Measurements from ENCODE around the gene DIPK1C. TPM values are rescaled to one million over a fixed set of nuclear protein-coding genes. Genes with fewer than 3 reads are reported as not detected.
A peak's percentile ranks its signal among the peaks of the same experiment; 100 is the strongest.

Gene DIPK1C
- total and polyA plus RNA-seq, 2 donors (not counting 1 experiment from before 2014, with no cell fraction given), result not detected

- no peak for DNase-seq (ENCODE audit: low read depth in 2 of 2)
- TF ChIP-seq CTCF (conservative IDR thresholded peaks at IDR 0.05 in 1 of 2, IDR thresholded peaks at IDR 0.05 in 1 of 2; ENCODE audit: low read depth in 1 of 2, low read length in 2 of 2) (no peak), EZH2 (IDR thresholded peaks at IDR 0.05; ENCODE audit: low read length, missing control alignments) (no peak)
- no peak overlapping the region for H3K9ac ChIP-seq (ENCODE audit: insufficient read depth, low read length)
- no peaks in the 10 kb centered on the region for H4K20me1 ChIP-seq (ENCODE audit: control insufficient read depth, extremely low read depth, insufficient read depth, low read length)
- H3K9me3 ChIP-seq (ENCODE audit: control insufficient read depth, insufficient read depth, low read depth, low read length), result no peaks in the 10 kb centered on the region
- no peak overlapping the region for H2AFZ ChIP-seq (ENCODE audit: low read length)
- no peaks in the 10 kb centered on the region for H3K4me1 ChIP-seq (ENCODE audit: control insufficient read depth, extremely low read depth, insufficient read depth, low read length)
- no peak overlapping the region for H3K4me3 ChIP-seq (replicated peaks in 1 of 4; ENCODE audit: control extremely low read depth in 1 of 4, insufficient read depth in 1 of 4, low read depth in 3 of 4, low read length in 4 of 4)
- H3K36me3 ChIP-seq (ENCODE audit: control insufficient read depth, insufficient read depth, low read length), result no peaks in the 10 kb centered on the region
- no peaks in the 10 kb centered on the region for H3K79me2 ChIP-seq (ENCODE audit: control insufficient read depth, insufficient read depth, low read length)
- H3K27ac ChIP-seq (ENCODE audit: insufficient read depth, low read length), result no peak overlapping the region
- peaks cover 18% of the 10 kb centered on the region for H3K27me3 ChIP-seq (ENCODE audit: control insufficient read depth, insufficient read depth, low read length)
- H3K4me2 ChIP-seq (ENCODE audit: extremely low read depth, insufficient read depth, low read length), result no peak overlapping the region
These were observed 3.7 kb upstream of the DIPK1C start for GRCh38 chr18:74460825-74461224.

DNA sequence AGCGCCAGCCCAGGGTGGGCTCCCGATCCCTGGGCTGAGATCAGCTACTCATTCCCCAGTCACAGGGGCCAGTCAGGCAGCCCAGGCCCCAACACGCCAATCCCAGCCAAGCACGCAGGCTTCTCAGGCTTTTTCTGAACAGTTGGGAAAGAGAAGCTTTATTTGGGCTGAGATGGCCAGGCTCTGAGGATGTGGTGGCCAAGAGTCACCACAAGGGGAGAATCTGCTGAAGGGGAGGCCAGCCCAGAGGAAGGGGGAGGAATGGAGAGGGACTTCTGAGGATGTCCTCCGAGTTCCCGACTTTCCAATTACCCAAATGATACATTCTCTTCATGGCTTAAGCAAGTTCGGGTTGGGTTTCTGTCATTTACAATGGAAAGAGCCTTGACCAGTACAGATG lies 2.8 kb upstream of the DIPK1C start:
- no peak overlapping the region for H3K4me2 ChIP-seq (ENCODE audit: extremely low read depth, insufficient read depth, low read length)
- H3K9me3 ChIP-seq (ENCODE audit: control insufficient read depth, insufficient read depth, low read depth, low read length), result no peaks in the 10 kb centered on the region
- H3K27ac ChIP-seq (ENCODE audit: insufficient read depth, low read length), result no peak overlapping the region
- H4K20me1 ChIP-seq (ENCODE audit: control insufficient read depth, extremely low read depth, insufficient read depth, low read length), result no peaks in the 10 kb centered on the region
- DNase-seq (ENCODE audit: low read depth in 2 of 2), result no peak
- H3K36me3 ChIP-seq (ENCODE audit: control insufficient read depth, insufficient read depth, low read length), result no peaks in the 10 kb centered on the region
- no peaks in the 10 kb centered on the region for H3K4me1 ChIP-seq (ENCODE audit: control insufficient read depth, extremely low read depth, insufficient read depth, low read length)
- TF ChIP-seq CTCF (conservative IDR thresholded peaks at IDR 0.05 in 1 of 2, IDR thresholded peaks at IDR 0.05 in 1 of 2; ENCODE audit: low read depth in 1 of 2, low read length in 2 of 2) (peak in 1 of 2 donors; percentile 16), EZH2 (IDR thresholded peaks at IDR 0.05; ENCODE audit: low read length, missing control alignments) (no peak)
- no peak overlapping the region for H3K9ac ChIP-seq (ENCODE audit: insufficient read depth, low read length)
- H2AFZ ChIP-seq (ENCODE audit: low read length), result no peak overlapping the region
- no peak overlapping the region for H3K4me3 ChIP-seq (replicated peaks in 1 of 4; ENCODE audit: control extremely low read depth in 1 of 4, insufficient read depth in 1 of 4, low read depth in 3 of 4, low read length in 4 of 4)
- H3K79me2 ChIP-seq (ENCODE audit: control insufficient read depth, insufficient read depth, low read length), result no peaks in the 10 kb centered on the region
- peaks cover 18% of the 10 kb centered on the region for H3K27me3 ChIP-seq (ENCODE audit: control insufficient read depth, insufficient read depth, low read length)

GRCh38 chr18:74457725-74458421 lies 765 bp upstream of the DIPK1C start:
- Histone ChIP-seq H3K27me3 (ENCODE audit: control insufficient read depth, insufficient read depth, low read length) (peaks cover 18% of the 10 kb centered on the region), H3K79me2 (ENCODE audit: control insufficient read depth, insufficient read depth, low read length) (no peaks in the 10 kb centered on the region), H3K27ac (ENCODE audit: insufficient read depth, low read length) (no peak overlapping the region), H3K4me3 (replicated peaks in 1 of 4; ENCODE audit: control extremely low read depth in 1 of 4, insufficient read depth in 1 of 4, low read depth in 3 of 4, low read length in 4 of 4) (no peak overlapping the region), H3K9ac (ENCODE audit: insufficient read depth, low read length) (no peak overlapping the region), H4K20me1 (ENCODE audit: control insufficient read depth, extremely low read depth, insufficient read depth, low read length) (no peaks in the 10 kb centered on the region), H3K4me1 (ENCODE audit: control insufficient read depth, extremely low read depth, insufficient read depth, low read length) (no peaks in the 10 kb centered on the region), H3K9me3 (ENCODE audit: control insufficient read depth, insufficient read depth, low read depth, low read length) (no peaks in the 10 kb centered on the region), H3K36me3 (ENCODE audit: control insufficient read depth, insufficient read depth, low read length) (no peaks in the 10 kb centered on the region), H2AFZ (ENCODE audit: low read length) (no peak overlapping the region), H3K4me2 (ENCODE audit: extremely low read depth, insufficient read depth, low read length) (no peak overlapping the region)
- DNase-seq (ENCODE audit: low read depth in 2 of 2), result no peak
- TF ChIP-seq EZH2 (IDR thresholded peaks at IDR 0.05; ENCODE audit: low read length, missing control alignments) (peak; percentile 36), CTCF (conservative IDR thresholded peaks at IDR 0.05 in 1 of 2, IDR thresholded peaks at IDR 0.05 in 1 of 2; ENCODE audit: low read depth in 1 of 2, low read length in 2 of 2) (no peak)

All from fibroblast of lung (primary cell).